ENCODE results near the gene HSD3B7. TPM values are rescaled to one million over a fixed set of nuclear protein-coding genes. Genes with fewer than 3 reads are reported as not detected.

Gene HSD3B7
- total RNA-seq, 2 donors from 2014 or later: 19.0 to 20.9 TPM

DNA sequence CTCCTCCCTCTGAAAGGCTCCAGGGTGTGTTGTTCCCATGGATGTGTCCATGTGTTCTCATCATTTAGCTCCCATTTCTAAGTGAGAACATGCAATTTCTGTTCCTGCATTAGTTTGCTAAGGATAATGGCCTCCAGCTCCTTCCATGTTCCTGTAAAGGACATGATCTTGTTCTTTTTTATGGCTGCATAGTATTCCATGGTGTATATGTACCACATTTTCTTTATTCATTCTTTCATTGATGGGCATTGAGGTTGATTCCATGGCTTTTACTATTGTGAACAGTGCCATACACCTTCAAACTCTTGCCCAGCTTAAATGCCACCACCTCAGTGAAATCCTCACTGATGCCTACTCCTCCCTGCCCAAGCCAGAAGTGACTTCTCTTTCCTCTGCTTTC lies 40.7 kb upstream of the HSD3B7 start:
- no peak overlapping the region for H3K27ac ChIP-seq
- TF ChIP-seq, protein P1, sequence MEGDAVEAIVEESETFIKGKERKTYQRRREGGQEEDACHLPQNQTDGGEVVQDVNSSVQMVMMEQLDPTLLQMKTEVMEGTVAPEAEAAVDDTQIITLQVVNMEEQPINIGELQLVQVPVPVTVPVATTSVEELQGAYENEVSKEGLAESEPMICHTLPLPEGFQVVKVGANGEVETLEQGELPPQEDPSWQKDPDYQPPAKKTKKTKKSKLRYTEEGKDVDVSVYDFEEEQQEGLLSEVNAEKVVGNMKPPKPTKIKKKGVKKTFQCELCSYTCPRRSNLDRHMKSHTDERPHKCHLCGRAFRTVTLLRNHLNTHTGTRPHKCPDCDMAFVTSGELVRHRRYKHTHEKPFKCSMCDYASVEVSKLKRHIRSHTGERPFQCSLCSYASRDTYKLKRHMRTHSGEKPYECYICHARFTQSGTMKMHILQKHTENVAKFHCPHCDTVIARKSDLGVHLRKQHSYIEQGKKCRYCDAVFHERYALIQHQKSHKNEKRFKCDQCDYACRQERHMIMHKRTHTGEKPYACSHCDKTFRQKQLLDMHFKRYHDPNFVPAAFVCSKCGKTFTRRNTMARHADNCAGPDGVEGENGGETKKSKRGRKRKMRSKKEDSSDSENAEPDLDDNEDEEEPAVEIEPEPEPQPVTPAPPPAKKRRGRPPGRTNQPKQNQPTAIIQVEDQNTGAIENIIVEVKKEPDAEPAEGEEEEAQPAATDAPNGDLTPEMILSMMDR (IDR thresholded peaks at IDR 0.05): no peak

DNA sequence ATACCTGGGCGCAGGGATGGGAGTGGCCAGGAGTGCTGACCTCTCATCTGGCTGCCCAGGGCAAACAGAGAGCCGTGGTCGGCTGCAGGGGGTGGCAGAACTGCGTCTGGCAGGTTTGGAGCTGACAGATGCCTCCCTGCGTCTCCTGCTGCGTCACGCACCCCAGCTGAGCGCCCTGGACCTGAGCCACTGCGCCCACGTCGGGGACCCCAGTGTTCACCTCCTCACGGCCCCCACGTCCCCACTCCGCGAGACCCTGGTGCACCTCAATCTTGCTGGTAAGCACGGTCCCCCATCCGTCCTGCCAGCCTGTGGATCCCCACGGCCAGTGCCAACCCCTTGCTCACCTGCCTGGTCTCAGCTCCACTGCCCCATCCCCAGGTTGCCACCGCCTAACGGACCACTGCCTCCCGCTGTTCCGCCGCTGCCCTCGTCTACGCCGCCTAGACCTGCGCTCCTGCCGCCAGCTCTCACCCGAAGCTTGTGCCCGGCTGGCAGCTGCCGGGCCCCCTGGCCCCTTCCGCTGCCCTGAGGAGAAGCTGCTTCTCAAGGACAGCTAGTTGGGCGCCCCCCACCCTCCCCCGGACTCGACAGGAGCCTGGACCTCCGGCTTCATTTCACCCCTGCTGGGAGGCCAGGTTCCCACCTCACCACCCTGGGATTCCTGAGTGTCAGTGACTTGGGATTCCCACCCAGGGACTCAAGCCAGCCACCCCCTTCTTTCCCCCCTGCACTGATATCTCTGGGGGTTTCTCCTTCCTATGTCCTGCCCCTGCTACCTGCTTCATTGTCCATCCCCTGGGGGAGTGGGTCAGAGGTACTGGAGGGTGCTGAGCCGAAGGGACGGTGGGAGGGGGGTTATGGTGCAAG lies 38.1 kb upstream of the HSD3B7 start:
- H3K27me3 ChIP-seq: no peaks in the 10 kb centered on the region
- no peak overlapping the region for H3K4me3 ChIP-seq
- H3K4me1 ChIP-seq: peaks cover 22% of the 10 kb centered on the region
- no peak overlapping the region for H3K9ac ChIP-seq (ENCODE audit: low read depth in 2 of 2, low read length in 2 of 2)
- no peak for DNase-seq
- TF ChIP-seq, protein P1 (IDR thresholded peaks at IDR 0.05): no peak
- no peaks in the 10 kb centered on the region for H3K9me3 ChIP-seq
- H3K36me3 ChIP-seq: no peaks in the 10 kb centered on the region
- intact Hi-C loops (cut with DNase I): no loop called here
- H3K27ac ChIP-seq: no peak overlapping the region

More for the DNA sequence above, 40.7 kb upstream of the HSD3B7 start:
- no peak for DNase-seq
- Histone ChIP-seq H3K9ac (ENCODE audit: low read depth in 2 of 2, low read length in 2 of 2) (no peak overlapping the region), H3K27me3 (no peaks in the 10 kb centered on the region), H3K36me3 (no peaks in the 10 kb centered on the region), H3K4me3 (no peak overlapping the region), H3K4me1 (peaks cover 10% of the 10 kb centered on the region), H3K9me3 (no peaks in the 10 kb centered on the region)
- intact Hi-C loops (cut with DNase I): no loop called here

DNA sequence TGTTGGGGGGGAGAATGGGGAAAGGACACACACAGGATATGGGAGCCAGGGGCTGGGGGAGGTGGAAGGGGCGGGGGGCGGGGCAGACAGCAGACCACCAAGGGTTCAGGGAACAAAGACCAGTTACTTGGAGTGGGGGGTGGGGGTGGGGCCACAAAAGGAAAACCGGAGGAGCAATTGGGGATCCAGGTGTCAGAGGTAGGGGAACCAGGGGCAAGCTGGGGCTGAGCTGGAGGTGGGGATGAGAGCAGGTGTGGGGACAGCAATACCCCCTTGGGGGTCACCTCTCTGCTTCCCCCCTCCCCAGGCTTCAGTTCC lies 37.5 kb upstream of the HSD3B7 start:
- TF ChIP-seq, protein P1 (IDR thresholded peaks at IDR 0.05): no peak
- peaks cover 16% of the 10 kb centered on the region for H3K4me1 ChIP-seq
- H3K36me3 ChIP-seq: no peaks in the 10 kb centered on the region
- intact Hi-C loops (cut with DNase I): no loop called here
- no peak overlapping the region for H3K27ac ChIP-seq
- no peak overlapping the region for H3K4me3 ChIP-seq
- DNase-seq: no peak
- H3K9me3 ChIP-seq: no peaks in the 10 kb centered on the region
- no peaks in the 10 kb centered on the region for H3K27me3 ChIP-seq
- peak overlapping the region in 1 of 2 donors; percentile 19 for H3K9ac ChIP-seq (ENCODE audit: low read depth in 2 of 2, low read length in 2 of 2)

DNA sequence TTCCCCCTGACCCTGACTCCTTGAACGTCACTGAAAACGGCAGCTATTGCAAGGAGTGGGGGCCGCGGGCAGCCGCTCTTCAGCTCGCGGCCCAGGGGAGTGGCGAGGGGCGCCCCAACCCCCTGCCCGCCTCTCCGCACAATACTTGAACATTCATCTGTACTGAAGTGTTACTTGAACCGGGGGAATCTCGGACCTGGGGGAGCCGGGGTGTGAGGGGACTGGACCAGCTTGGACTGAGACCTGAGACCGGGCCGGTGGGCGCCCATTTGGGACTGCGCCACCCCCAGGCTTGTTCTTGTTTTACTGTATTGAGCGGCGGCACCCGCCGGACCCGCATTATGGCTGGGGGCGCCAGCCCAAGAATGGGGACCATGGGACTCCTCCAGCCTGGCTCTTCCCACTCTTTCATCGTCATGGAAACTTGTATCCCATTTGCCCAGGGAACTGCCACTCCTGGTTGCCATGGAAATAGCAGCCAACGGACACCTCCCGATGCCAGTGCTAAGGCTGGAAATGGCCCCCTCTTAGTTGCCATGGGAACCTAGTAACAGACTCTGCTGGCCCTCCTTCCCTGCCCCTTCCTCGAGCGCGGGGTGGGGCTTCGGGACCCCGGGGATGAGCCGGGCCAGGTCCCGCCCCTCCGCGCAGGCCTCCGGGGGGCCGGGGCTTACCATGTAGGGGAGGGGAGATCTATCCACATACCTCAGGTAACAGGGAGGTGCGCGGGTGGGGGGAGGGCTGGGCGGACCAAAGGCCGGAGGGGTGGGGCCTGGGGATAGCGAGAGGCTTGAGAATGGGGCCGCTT lies 36.9 kb upstream of the HSD3B7 start:
- H3K27ac ChIP-seq: peak overlapping the region; percentile 94
- H3K4me3 ChIP-seq: peak overlapping the region; percentile 90
- no peaks in the 10 kb centered on the region for H3K27me3 ChIP-seq
- H3K9me3 ChIP-seq: no peaks in the 10 kb centered on the region
- H3K9ac ChIP-seq (ENCODE audit: low read depth in 2 of 2, low read length in 2 of 2): peak overlapping the region; percentile 26 to 86
- H3K4me1 ChIP-seq: peaks cover 12% of the 10 kb centered on the region
- peak; percentile 89 for DNase-seq
- no peaks in the 10 kb centered on the region for H3K36me3 ChIP-seq
- intact Hi-C loops (cut with DNase I): no loop called here
- TF ChIP-seq, protein P1 (IDR thresholded peaks at IDR 0.05): no peak

DNA sequence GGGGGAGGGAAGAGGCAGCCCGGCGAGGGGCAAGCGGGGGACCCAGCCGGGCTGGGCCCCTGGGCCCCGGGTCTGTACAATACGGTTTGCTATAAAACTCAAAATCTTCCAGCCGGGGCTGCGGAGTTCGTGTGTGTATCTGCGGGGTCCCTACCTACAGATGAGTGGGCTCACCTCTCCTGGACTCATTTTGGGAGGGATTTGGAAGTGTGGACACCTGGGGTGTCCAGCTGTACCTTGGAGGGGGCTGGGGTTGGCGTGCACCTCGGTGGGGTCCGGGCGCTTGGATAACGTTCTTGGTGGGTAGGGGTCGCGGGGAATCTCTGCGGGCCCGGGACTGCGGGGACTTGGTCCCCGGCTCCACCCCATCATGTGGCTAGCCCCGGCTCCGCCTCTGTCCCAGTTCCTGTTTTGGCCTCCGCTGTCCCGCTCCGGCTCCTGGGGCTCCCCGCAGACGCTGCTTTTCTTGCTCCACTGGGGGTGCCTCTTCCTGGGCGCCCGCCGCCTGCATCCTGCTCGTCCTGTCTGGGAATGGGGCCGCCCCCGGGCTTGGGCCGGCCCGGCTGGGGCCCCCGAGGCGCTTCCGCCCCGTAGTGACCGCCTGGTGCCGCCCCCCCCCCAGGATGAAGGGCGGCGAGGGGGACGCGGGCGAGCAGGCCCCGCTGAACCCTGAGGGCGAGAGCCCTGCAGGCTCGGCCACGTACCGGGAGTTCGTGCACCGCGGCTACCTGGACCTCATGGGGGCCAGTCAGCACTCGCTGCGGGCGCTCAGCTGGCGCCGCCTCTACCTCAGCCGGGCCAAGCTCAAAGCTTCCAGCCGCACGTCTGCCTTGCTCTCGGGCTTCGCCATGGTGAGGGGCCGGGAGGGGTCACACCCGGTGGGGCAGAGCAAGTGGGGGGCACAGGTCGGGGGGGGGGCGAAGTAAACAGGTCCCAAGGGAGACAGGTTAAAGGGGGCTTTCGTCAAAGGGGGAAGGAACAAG lies 36.0 kb upstream of the HSD3B7 start, which contains the start of gene ORAI3:
TSS of gene ORAI3 (plus strand) at position 402 of the 983 bp plus-strand sequence. CDS start at position 624, 222 bp downstream.
- H3K4me3 ChIP-seq: peak within 1 kb of the TSS; percentile 90
- DNase-seq: peak; percentile 83
- H3K9me3 ChIP-seq: no peaks in the 10 kb centered on the region
- H3K27ac ChIP-seq: peak within 1 kb of the TSS; percentile 94
- no peaks in the 10 kb centered on the region for H3K36me3 ChIP-seq
- peak within 1 kb of the TSS; percentile 86 to 91 for H3K9ac ChIP-seq (ENCODE audit: low read depth in 2 of 2, low read length in 2 of 2)
- intact Hi-C loops (cut with DNase I): no loop called here
- peaks cover 12% of the 10 kb centered on the region for H3K4me1 ChIP-seq
- TF ChIP-seq, protein P1 (IDR thresholded peaks at IDR 0.05): no peak
- no peaks in the 10 kb centered on the region for H3K27me3 ChIP-seq
